OCI-LY1 (cell line): ENCODE measurements around the gene FOXJ3.
A peak's percentile ranks its signal among the peaks of the same experiment; 100 is the strongest.

Source experiments
- H2AFZ ChIP-seq: fragments of 200-600 bp; sonication (generic), shearing (Covaris generic); 2 replicates; pipeline ENCODE4 v1.6.0; 2014; ENCODE audit warnings: antibody characterized with exemption, mild to moderate bottlenecking, low read length
- H3F3A ChIP-seq: fragments of 200-600 bp; sonication (generic), shearing (Covaris generic); 2 replicates; pipeline ENCODE4 v1.6.0; 2014; ENCODE audit warnings: mild to moderate bottlenecking, antibody characterized with exemption, low read length, moderate library complexity; ENCODE audit not compliant: insufficient read depth
- H3K27ac ChIP-seq: fragments of 200-600 bp; sonication (generic); 2 replicates; pipeline ENCODE4 v1.5.1; 2014; ENCODE audit warnings: low read length, mixed run types, mild to moderate bottlenecking, low read depth; ENCODE audit not compliant: poor library complexity, severe bottlenecking
- H3K27me3 ChIP-seq: fragments of 200-600 bp; sonication (generic); 2 replicates; pipeline ENCODE4 v1.6.0; 2014; ENCODE audit warnings: antibody characterized with exemption, mild to moderate bottlenecking, low read length, moderate library complexity; ENCODE audit not compliant: insufficient read depth
- H3K36me3 ChIP-seq: fragments of 200-600 bp; sonication (generic); 2 replicates; pipeline ENCODE4 v1.6.1; 2014; ENCODE audit warnings: mild to moderate bottlenecking, antibody characterized with exemption, low read length, moderate library complexity, mixed read lengths; ENCODE audit not compliant: insufficient read depth
- H3K4me1 ChIP-seq: fragments of 200-600 bp; sonication (generic); 2 replicates; pipeline ENCODE4 v1.5.1; 2014; ENCODE audit warnings: mild to moderate bottlenecking, low read length, moderate library complexity; ENCODE audit not compliant: insufficient read depth, severe bottlenecking
- H3K4me2 ChIP-seq: fragments of 200-600 bp; sonication (generic), shearing (Covaris generic); 2 replicates; pipeline ENCODE4 v1.6.1; 2014; ENCODE audit warnings: low read length
- H3K4me3 ChIP-seq: fragments of 200-600 bp; sonication (generic); 2 replicates; pipeline ENCODE4 v1.5.1; 2014; ENCODE audit warnings: low read length, low read depth, mild to moderate bottlenecking, mixed read lengths; ENCODE audit not compliant: poor library complexity, severe bottlenecking
- H3K79me2 ChIP-seq: fragments of 200-600 bp; shearing (Covaris generic); 2 replicates; pipeline ENCODE4 v1.6.1; 2016; ENCODE audit warnings: mixed run types, low read length, mixed read lengths; ENCODE audit not compliant: insufficient read depth
- H3K9ac ChIP-seq: fragments of 200-600 bp; sonication (generic), shearing (Covaris generic); 2 replicates; pipeline ENCODE4 v1.6.1; 2014; ENCODE audit warnings: mild to moderate bottlenecking, low read length, mixed read lengths
- H3K9me2 ChIP-seq: fragments of 200-600 bp; sonication (generic), shearing (Covaris generic); 2 replicates; pipeline ENCODE4 v1.6.1; 2014; ENCODE audit warnings: low read depth, mild to moderate bottlenecking, low read length, mixed read lengths
- H3K9me3 ChIP-seq: fragments of 200-600 bp; shearing (Covaris generic); 2 replicates; pipeline ENCODE4 v1.6.1; 2014; ENCODE audit warnings: low read length, mixed read lengths
- H4K20me1 ChIP-seq: fragments of 200-600 bp; sonication (generic), shearing (Covaris generic); 2 replicates; pipeline ENCODE4 v1.6.0; 2016; ENCODE audit warnings: mild to moderate bottlenecking, low read length; ENCODE audit not compliant: insufficient read depth
- EZH2 ChIP-seq: fragments of 200-600 bp; sonication (generic), shearing (Covaris generic); IDR thresholded peaks from 2 replicates; pipeline ENCODE4 v1.8.0; 2017; ENCODE audit warnings: borderline replicate concordance, mixed run types, mild to moderate bottlenecking, antibody characterized with exemption, low read length, moderate library complexity, mixed read lengths
- TF ChIP-seq, protein P1 (sequence below): fragments of 200-600 bp; sonication (generic), shearing (Covaris generic); IDR thresholded peaks from 2 replicates; pipeline ENCODE4 v1.5.1; 2017; ENCODE audit warnings: mild to moderate bottlenecking, antibody characterized with exemption, low read length, moderate library complexity, mixed read lengths

Gene FOXJ3

DNA sequence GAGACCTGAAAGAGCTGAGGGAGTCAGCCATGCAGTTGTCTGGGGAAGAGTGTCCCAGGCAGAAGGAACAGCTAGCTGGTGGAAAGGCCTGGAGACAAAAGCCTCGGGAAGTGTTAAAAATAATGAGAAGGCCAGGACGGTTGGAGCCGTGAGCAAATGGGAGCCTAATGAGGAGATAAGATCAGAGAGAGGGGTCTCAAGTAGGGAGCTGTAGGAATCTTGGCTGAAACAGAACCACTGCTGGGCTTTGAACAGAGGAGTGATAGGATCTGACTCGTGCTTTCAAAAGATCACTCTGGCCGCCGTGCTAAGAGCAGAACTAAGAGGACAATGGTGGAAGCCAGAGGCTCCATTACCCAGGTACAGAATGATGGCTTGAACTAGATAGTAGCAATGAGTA is 1.9 kb upstream of the FOXJ3 start:
- no peak overlapping the region for H2AFZ ChIP-seq
- TF ChIP-seq, protein P1, sequence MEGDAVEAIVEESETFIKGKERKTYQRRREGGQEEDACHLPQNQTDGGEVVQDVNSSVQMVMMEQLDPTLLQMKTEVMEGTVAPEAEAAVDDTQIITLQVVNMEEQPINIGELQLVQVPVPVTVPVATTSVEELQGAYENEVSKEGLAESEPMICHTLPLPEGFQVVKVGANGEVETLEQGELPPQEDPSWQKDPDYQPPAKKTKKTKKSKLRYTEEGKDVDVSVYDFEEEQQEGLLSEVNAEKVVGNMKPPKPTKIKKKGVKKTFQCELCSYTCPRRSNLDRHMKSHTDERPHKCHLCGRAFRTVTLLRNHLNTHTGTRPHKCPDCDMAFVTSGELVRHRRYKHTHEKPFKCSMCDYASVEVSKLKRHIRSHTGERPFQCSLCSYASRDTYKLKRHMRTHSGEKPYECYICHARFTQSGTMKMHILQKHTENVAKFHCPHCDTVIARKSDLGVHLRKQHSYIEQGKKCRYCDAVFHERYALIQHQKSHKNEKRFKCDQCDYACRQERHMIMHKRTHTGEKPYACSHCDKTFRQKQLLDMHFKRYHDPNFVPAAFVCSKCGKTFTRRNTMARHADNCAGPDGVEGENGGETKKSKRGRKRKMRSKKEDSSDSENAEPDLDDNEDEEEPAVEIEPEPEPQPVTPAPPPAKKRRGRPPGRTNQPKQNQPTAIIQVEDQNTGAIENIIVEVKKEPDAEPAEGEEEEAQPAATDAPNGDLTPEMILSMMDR: no peak
- no peak for TF ChIP-seq EZH2
- H3K4me3 ChIP-seq: no peak overlapping the region
- H3F3A ChIP-seq: no peaks in the 10 kb centered on the region
- no peaks in the 10 kb centered on the region for H3K36me3 ChIP-seq
- no peak overlapping the region for H3K9ac ChIP-seq
- H3K4me2 ChIP-seq: no peak overlapping the region
- peaks cover 27% of the 10 kb centered on the region for H3K79me2 ChIP-seq
- no peaks in the 10 kb centered on the region for H3K9me3 ChIP-seq
- H3K27me3 ChIP-seq: no peaks in the 10 kb centered on the region
- H3K27ac ChIP-seq: no peak overlapping the region
- H3K9me2 ChIP-seq: no peaks in the 10 kb centered on the region
- H3K4me1 ChIP-seq: peaks cover 28% of the 10 kb centered on the region
- no peaks in the 10 kb centered on the region for H4K20me1 ChIP-seq

DNA sequence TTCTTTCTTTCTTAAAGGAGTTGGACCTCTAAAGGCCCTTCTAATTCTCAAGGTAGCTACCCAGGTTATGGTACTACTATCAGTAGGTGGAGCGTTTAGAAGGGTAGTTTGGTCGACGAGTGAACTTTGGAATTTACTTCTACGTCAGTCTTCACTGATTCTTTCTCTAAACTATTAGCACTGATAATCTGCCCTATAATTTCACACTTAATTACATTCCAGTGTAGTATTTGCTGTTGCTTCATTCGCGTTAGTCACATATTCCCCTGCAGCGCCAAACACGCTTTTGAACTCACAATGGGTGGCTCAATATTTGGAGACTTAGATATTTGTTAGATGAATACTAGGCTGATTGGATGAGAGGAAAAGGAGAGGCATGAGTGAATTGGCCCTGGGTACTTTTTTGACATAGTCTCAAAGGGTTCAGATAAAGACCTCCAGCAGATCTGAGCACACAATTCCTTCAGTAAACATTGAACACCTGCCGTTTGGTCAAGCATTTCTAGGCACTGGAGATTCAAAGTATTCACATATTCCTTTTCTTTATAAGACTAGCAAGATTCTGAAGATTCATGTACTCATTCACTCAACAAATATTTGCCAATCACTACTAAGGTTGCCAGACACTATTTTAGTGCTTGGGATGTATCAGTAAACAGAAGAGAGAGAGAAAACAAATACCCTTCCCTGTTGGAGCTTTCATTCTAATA is 929 bp upstream of the FOXJ3 start:
- no peaks in the 10 kb centered on the region for H3F3A ChIP-seq
- no peaks in the 10 kb centered on the region for H4K20me1 ChIP-seq
- H2AFZ ChIP-seq: peak overlapping the region; percentile 43; the same call in 1 of the 2 replicates
- TF ChIP-seq, protein P1: no peak
- no peak for TF ChIP-seq EZH2
- H3K4me3 ChIP-seq: peak overlapping the region; percentile 78
- peak overlapping the region; percentile 95 for H3K4me2 ChIP-seq
- H3K9me2 ChIP-seq: no peaks in the 10 kb centered on the region
- no peaks in the 10 kb centered on the region for H3K36me3 ChIP-seq
- peak overlapping the region; percentile 84 for H3K9ac ChIP-seq
- H3K27ac ChIP-seq: no peak overlapping the region
- H3K4me1 ChIP-seq: peaks cover 29% of the 10 kb centered on the region
- H3K9me3 ChIP-seq: no peaks in the 10 kb centered on the region
- H3K79me2 ChIP-seq: peaks cover 38% of the 10 kb centered on the region
- H3K27me3 ChIP-seq: no peaks in the 10 kb centered on the region

DNA sequence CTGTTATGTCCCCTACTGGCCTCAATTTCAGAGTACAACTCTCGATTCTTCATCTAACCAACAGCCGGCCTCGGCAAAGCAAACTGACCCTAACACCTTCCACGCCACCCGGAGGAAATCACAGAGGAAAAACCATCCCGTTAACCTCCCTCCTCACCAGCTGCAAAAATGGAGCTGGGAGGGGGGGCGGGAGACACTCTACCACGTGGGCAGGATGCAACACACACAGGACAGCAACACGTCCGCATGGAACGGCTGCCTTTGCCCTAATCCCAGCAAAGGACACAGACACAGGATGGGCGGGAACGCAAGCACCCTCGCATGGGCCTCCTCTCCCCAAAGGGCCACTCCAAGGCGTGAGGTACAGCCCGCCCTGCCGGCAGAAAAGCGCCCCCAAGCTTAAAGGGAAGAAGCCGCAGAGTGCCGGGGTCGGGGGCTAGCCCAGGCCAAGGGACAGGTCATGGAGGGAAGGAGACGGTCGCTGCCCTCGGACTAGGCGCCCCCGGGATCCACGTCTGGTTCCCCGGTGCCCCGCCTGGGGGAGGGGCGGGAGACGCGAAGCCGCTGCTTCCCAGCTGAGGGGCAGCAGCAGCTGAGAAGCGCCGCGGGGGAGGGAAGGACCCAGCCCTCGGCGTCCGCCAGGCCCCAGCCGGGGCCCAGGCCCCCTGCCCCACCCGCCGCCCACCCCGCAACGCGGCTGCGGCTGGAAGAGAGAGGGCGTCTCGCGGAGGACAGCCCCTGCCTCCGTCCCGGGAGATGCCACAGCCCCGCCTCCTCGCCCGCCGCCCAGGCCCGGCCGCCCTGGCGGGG is 590 bp downstream of the FOXJ3 start:
- H4K20me1 ChIP-seq: no peaks in the 10 kb centered on the region
- H3K4me2 ChIP-seq: peak overlapping the region; percentile 95
- peaks cover 5% of the 10 kb centered on the region; the same call in 1 of the 2 replicates for H3K36me3 ChIP-seq
- peaks cover 53% of the 10 kb centered on the region for H3K79me2 ChIP-seq
- TF ChIP-seq EZH2: no peak
- TF ChIP-seq, protein P1: no peak
- no peaks in the 10 kb centered on the region for H3K9me3 ChIP-seq
- H3K9ac ChIP-seq: peak overlapping the region; percentile 84
- no peaks in the 10 kb centered on the region for H3K9me2 ChIP-seq
- H3K27me3 ChIP-seq: no peaks in the 10 kb centered on the region
- peak overlapping the region; percentile 78 for H3K4me3 ChIP-seq
- H3F3A ChIP-seq: no peaks in the 10 kb centered on the region
- H3K4me1 ChIP-seq: peaks cover 29% of the 10 kb centered on the region
- no peak overlapping the region for H3K27ac ChIP-seq
- no peak overlapping the region for H2AFZ ChIP-seq
